ENCODE measurements around the gene FBH1.
"Not testable (repeated sequence)": the region's sequence is repeated elsewhere in the genome, so short reads cannot be mapped to it uniquely, and the experiment has no call there.

The FBH1 gene

DNA sequence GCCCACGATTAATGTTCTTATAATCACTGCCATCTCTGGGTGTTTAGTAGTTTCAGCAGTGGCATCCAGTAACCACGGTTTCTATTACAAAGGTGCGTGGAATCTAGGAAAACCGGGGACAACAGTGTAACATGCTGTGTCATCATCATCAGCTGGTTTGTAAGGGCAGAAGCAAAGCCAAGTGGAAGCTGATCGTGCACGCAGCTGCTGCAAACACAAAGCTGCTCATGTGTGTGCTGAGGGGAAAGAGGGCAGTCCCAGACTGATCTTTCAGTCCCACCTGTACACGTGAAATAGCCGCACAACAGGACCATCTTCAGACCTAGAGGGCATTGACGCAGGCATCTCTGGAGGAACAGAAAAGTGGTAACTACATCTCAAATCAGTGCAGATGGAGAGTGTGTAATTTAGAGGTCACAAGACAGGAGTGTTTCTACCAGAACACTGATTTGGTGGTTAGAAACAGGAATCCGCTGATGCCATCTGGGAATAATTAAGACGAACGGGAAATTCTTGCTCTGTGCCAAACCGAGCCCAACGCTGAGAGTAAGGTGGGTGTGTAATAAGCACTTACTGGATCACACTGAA, 13.8 kb upstream of the FBH1 start:
- no peak for DNase-seq

GRCh38 chr10:5877041-5877440, 13.0 kb upstream of the FBH1 start:
- not testable (repeated sequence) for DNase-seq

DNA sequence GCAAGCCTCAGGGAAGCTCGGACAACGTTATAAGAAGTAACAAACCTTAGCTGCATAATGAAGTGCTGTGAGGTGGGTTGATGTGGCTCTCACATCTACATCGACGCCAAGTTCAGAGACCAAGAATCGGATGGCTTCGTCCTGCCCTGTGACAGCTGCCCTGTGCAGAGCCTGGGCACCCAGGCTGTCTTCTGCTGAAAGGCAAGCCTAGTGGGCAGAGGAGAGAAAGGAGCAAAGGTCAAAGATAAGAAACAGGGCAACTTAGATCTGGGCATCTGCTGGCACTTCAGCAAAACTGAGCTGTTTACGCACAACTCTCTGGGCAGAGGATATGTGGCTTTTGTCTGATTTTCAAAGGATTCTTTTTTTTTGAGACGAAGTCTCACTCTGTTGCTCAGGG, 7.1 kb upstream of the FBH1 start:
- no peak for DNase-seq

DNA sequence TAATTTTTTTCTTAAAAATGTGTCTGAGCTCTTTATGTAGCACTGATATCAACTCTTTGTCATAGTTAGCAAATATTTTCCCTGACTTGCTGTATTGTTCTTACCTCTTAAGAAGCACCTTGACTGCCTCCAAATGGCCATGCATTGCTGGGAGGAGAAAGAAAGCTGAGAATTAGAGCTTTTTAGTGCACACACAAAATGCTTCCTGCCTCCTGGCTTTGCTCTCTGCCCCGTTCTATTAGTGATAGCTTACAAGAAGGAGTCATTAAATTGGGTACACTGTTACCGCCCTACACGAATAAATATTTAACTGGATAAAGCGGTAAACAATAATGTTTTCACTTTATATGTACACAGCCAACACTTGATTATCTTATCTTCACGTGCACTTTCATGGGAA, 4.4 kb upstream of the FBH1 start:
- DNase-seq: no peak

GRCh38 chr10:5887029-5887428, 3.0 kb upstream of the FBH1 start:
- no peak for DNase-seq

GRCh38 chr10:5887641-5888040, 2.4 kb upstream of the FBH1 start:
- DNase-seq: no peak

- DNase-seq: no peak
These were observed 1.7 kb upstream of the FBH1 start for GRCh38 chr10:5888351-5888750.

GRCh38 chr10:5888843-5889623, 1.0 kb upstream of the FBH1 start:
- DNase-seq: peak; percentile 75

DNA sequence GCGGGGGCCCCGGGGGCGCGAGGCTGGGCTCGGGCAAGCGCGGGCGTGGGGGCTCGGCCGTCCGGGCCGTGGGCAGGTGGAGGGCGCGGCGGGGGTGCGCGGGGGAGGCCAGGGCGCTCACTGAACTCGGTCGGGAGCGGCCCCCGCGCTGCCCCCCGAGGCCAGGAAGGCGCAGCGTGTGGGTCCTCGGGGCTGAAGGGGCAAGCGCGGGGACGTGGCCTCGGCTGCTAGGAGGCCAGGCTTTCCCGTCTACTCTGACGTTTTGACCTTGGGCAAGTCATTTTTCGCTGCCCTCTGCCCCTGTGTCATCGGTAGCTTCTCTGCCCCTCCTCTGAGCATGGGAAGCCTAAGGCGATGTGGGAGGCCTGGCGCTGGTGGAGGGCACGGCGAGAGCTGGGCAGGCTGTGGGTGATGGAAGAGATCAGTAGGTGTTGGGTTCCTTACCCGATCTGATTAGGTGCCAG, 441 bp downstream of the FBH1 start:
- DNase-seq: peak; percentile 34

- no peak for DNase-seq
These were observed 966 bp downstream of the FBH1 start for GRCh38 chr10:5891009-5891408.

DNA sequence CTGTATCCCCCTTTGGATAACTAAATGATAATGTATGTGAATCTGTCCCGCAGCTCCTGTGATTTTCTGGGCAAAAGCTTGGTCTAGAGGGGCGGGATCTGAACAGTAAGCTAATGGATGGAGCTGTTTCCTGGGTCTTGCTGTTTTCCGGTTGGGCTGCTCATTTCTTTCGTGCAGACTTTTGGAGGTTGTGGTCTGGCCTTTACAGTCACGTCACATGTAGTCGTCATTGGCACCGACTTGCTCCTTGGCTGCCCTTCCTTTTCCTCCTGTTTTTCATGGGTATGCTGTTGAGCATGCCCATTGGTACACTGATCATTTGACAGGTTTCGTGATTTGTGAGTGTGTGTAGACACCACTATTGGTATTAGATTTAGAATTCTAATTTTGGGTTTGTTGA, 2.0 kb downstream of the FBH1 start:
- DNase-seq: no peak

- DNase-seq: no peak
These were observed 3.3 kb downstream of the FBH1 start for GRCh38 chr10:5893321-5893720.

- DNase-seq: no peak
These were observed 4.4 kb downstream of the FBH1 start for GRCh38 chr10:5894403-5894802.

DNA sequence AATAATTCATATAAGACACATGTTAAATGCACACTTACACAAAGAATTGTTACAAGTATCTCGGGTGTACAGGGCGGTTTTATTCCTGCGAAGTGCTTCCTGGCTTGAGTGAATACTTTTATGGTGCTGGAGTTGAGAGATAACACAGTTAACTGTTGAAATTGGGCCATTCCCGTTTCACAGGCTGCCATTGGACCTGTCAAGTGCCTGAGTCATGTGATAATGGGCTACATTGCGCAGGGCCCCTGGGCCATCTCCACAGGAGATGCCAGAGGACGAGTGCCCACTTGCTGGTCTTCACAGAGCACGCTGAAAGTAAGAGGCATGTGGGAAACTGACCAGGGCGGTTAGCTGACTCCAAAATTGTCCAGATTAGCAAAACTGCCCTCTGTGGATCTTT, 4.8 kb downstream of the FBH1 start:
- no peak for DNase-seq

DNA sequence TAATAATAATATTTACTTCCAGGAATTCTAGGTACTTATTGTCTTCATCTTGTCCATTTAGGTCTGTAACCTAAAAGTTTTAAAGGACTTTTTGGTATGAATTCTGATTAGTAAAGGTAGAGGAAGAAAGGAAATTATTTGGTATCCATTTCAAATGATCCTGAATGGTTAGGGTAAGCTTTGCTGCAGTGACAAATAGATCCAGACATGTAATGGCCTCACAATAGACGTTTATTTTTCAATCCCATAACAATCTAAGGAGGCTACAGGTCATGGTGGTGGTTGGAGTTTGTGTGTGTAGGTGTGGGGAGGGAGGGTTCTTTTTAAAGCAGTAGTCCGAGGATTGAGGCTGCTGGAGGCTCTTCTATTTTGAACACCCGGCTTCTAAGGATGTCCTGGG, 5.3 kb downstream of the FBH1 start:
- no peak for DNase-seq

- no peak for DNase-seq
These were observed 5.8 kb downstream of the FBH1 start for GRCh38 chr10:5895804-5896203.

DNA sequence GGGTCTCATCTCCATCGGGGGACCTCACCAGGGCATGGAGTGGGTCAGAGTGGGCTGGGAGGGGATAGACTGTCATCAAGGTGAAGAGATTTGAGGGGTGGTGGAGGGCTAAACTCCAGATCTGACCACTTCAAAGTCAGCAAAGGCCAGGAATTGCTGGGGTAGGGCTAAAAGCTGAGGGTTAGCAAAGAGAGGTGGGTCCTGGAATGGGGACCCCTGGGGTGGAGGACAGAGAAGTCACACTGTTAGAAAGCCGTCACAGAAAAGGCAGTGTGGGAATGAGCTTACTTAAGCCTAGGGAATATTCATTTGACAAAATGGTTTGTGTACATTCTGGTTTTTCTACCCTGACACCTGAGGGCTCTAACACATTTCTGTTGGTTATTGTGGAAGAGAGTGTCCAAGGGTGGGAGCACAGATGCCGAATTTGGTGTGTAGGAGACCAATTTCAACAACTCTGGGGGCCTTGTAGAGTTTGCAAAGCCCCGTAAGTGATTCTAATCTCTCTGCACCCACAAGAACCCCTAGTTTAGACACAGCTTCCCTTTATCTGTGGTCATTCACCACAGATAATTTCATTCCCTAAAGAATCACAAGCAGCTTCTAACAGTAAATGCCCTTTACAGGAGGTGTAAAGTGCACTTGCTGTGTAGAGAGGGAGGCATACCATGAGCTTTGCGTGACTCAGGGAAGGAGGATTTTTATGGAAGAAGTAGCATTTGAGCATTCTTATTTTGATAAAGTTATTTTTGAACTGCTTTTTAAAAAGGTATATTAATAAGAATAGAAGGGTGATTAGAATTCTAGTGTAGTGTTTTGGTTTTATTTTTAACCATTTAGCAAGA, 6.4 kb downstream of the FBH1 start:
- DNase-seq: peak; percentile 16

DNA sequence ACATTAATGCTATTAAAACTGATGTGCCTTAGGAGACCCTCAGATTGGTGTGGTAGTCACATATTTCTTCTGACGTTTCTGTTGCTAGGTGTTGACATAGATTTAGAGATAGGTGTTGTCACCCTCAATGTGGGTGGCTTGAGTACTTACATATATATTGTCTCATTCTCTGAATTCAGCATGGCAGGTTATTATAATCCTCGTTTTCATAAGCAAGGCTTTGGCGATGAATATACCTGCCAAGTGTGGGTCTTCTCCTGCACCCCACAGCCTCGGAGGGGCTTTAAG, 7.0 kb downstream of the FBH1 start:
- DNase-seq: no peak

DNA sequence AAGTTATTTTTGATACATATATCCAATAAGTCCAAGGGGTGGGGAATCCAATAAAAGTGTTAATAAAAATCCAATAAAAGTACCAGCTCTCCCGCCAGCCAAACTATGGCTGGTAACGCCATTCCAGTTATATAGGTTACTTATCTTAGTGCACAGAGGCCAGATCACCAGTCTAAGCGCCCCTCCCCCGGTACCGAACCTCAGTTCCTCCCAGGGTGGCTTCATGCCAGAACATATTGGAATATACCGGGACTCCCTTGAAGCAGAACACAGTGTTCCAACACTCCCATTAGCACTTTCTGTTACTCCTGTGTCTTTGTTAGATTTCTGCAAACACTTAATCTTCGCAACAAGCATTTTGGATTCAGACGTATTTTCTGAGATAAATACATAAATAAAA, 7.5 kb downstream of the FBH1 start:
- no peak for DNase-seq

DNA sequence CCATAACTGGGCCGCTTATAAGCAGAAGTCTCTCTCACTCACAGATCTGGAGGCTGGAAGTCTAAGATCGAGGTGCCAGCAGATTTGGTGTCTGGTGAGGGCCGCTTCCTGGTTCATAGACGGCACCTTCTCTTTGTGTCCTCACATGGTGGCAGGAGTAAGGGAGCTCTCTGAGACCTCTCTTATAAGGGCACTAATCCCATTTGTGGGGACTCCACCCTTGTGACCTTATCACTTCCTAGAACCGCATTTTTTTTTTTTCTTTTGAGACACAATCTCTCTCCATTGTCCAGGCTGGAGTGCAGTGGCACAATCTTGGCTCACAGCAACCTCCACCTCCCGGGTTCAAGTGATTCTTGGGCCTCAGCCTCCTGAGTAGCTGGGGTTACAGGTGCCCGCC, 8.1 kb downstream of the FBH1 start:
- DNase-seq: no peak

- no peak for DNase-seq
These were observed 10.2 kb downstream of the FBH1 start for GRCh38 chr10:5900247-5900646.

GRCh38 chr10:5902511-5903274, 12.7 kb downstream of the FBH1 start:
- no peak for DNase-seq

- no peak for DNase-seq
These were observed 13.5 kb downstream of the FBH1 start for GRCh38 chr10:5903563-5903962.
